Measurements from ENCODE around the gene PHPT1. TPM values are rescaled to one million over a fixed set of nuclear protein-coding genes. Genes with fewer than 3 reads are reported as not detected.
A peak's percentile ranks its signal among the peaks of the same experiment; 100 is the strongest.
"Not testable (repeated sequence)": the region's sequence is repeated elsewhere in the genome, so short reads cannot be mapped to it uniquely, and the experiment has no call there.

The PHPT1 gene
- total and polyA plus RNA-seq, 8 donors: 31.5 to 168 (median 42.9) TPM

DNA sequence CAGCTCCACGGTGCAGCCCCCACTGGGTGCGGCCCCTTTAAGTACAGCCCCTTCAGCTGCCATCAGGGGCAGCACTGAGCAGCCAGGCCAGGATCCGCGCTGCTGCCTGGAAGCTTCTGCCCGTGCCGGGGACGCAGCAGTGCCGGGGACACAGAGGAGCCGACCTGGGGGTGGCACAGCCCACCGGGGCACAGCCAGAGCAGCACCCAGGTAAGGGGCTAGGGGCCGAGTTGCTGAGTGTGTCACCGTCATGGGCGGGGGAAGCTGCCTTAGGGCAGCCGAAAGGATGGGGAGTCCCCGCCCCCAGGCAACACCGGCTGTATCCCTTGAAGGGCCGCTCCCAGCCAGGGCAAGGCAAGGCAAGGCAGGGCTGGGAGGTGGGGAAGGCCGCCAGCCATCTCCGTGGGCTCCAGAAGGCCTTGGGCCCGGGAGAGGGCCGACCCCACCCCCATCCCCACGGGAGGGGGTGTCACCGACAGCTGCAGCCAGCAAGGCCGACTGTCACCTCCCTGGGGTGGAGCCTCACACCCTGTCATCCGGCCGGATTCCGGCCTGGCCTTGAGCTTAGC is 6.7 kb upstream of the PHPT1 start, which contains the start of gene AJM1:
Gene AJM1, plus strand, starts transcription at position 99 of the 569 bp plus-strand sequence. CDS start 1,937 bp downstream, outside the sequence.
- Histone ChIP-seq H3K27me3 (peaks cover 12 to 50% (median 41%) of the 10 kb centered on the region in 3 donors), H3K36me3 (peaks cover 12 to 34% (median 31%) of the 10 kb centered on the region in 4 donors), H3K4me3 (peak within 1 kb of the TSS; percentile 42 to 55 (median 46)), H3K27ac (peak within 1 kb of the TSS; percentile 46 to 70 (median 58)), H3K4me1 (peaks cover 54 to 72% (median 70%) of the 10 kb centered on the region in 4 donors)
- peak; percentile 78 to 93 for DNase-seq
- intact Hi-C loops (cut with DNase I; ENCODE audit: low total_unique reads); H3K9me3 ChIP-seq: not testable (repeated sequence)
- 0 to 3% (median 2%) methylated on average over 10 to 27 of the region's 27 CpGs for WGBS, 5 donors
- TF ChIP-seq POLR2AphosphoS5 (IDR thresholded peaks at IDR 0.05): peak in 1 of 3 donors; percentile 59
- TF ChIP-seq, protein P1, sequence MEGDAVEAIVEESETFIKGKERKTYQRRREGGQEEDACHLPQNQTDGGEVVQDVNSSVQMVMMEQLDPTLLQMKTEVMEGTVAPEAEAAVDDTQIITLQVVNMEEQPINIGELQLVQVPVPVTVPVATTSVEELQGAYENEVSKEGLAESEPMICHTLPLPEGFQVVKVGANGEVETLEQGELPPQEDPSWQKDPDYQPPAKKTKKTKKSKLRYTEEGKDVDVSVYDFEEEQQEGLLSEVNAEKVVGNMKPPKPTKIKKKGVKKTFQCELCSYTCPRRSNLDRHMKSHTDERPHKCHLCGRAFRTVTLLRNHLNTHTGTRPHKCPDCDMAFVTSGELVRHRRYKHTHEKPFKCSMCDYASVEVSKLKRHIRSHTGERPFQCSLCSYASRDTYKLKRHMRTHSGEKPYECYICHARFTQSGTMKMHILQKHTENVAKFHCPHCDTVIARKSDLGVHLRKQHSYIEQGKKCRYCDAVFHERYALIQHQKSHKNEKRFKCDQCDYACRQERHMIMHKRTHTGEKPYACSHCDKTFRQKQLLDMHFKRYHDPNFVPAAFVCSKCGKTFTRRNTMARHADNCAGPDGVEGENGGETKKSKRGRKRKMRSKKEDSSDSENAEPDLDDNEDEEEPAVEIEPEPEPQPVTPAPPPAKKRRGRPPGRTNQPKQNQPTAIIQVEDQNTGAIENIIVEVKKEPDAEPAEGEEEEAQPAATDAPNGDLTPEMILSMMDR (IDR thresholded peaks at IDR 0.05): peak in 5 of 7 experiments; percentile 62 to 89 (median 84)

DNA sequence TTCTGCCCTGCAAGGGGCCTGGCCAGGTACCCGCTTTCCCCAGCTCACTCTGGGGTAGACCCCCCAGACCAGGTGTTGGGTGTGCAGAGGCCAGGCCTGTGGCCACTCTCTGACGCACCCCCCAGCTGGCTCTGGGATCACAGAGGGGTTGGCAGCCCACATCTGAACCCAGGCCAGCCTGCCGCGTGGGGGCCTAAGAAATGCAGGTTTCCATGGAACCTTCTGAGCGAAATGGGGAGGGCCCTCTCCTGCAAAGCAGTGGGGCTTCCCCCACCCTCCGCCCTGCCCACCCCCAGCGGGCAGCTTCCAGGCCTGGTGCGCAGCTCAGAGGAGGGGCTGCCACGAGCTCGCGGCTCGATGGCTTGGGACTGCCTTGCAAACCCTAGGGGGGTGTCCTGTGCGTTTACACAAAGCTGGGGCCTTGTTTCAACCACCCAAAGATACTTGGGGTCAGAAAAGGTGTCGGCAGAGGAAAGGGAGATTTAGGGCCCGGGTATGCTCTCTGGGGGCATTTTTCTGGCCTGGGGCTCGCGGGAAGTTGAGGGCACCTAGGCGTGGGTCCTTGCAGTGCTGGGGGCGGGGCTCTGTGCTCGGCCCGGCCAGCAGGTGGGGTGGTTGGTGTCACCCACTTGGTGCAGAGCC is 5.9 kb upstream of the PHPT1 start:
- Histone ChIP-seq H3K36me3 (peaks cover 12 to 26% (median 23%) of the 10 kb centered on the region in 4 donors), H3K4me3 (peak overlapping the region in 2 of 4 donors; percentile 49 to 55), H3K4me1 (peaks cover 61 to 81% (median 78%) of the 10 kb centered on the region in 4 donors), H3K27me3 (peaks cover 12 to 58% (median 41%) of the 10 kb centered on the region in 3 donors), H3K27ac (peak overlapping the region in 2 of 5 donors; percentile 8 to 31)
- 12 to 14% (median 13%) methylated on average over 11 to 21 of the region's 21 CpGs for WGBS, 5 donors
- H3K9me3 ChIP-seq; DNase-seq; intact Hi-C loops (cut with DNase I; ENCODE audit: low total_unique reads): not testable (repeated sequence)

DNA sequence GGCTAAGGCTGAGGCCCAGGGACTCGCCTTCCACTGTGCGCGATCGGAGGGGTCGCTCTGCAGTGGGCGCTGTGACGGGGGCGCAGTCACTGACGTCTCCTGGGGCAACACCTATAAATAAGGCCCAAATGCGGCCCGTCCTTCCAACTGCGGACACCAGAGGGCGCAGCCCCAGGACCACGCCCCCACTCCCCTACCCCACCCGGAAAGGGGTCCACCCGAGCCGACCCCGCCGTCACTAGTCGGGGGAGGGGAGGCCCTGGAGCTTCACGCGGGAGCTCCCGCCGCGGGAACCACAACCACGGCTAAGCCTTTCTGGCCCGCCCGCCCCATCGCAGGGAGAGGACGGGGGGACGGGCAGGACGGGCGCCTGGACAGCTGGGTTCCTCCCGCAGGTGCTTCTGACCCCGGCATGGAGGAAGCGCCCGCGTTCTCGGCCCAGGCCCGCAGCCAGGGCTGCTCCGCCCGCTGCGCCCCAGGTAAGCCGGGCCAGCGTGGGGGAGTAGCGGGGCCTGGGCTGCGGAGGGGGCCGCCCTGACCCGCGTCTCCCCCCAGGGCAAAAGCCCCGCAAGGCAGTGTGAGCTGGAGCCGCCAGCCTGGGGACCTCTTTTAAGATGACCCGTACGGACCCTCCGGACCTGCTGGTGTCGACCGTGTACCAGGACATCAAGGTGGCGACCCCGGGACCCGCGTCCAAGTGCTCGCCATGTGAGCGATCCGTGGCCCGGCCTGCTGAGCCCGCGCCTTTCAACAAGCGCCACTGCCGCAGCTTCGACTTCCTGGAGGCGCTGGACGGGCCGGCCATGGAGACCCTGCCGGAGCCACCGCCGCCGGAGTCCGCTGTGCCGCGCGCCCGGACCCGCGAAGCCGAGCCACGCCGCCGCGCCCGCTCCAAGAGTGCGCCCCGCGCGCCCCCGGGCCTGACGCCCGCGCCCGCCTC is 5.1 kb upstream of the PHPT1 start:
- TF ChIP-seq, protein P1 (IDR thresholded peaks at IDR 0.05): peak in 5 of 7 experiments; percentile 12 to 77 (median 73)
- Histone ChIP-seq H3K4me3 (peak overlapping the region in 3 of 4 donors; percentile 3 to 55 (median 10)), H3K36me3 (peaks cover 8 to 18% (median 15%) of the 10 kb centered on the region in 4 donors), H3K27me3 (peaks cover 12 to 62% (median 41%) of the 10 kb centered on the region in 3 donors), H3K4me1 (peaks cover 61 to 85% (median 84%) of the 10 kb centered on the region in 4 donors)
- H3K9me3 ChIP-seq; H3K27ac ChIP-seq; intact Hi-C loops (cut with DNase I; ENCODE audit: low total_unique reads): not testable (repeated sequence)
- WGBS, 5 donors: 4 to 8% (median 5%) methylated on average over 35 to 99 of the region's 99 CpGs
- DNase-seq: peak; percentile 55 to 67

DNA sequence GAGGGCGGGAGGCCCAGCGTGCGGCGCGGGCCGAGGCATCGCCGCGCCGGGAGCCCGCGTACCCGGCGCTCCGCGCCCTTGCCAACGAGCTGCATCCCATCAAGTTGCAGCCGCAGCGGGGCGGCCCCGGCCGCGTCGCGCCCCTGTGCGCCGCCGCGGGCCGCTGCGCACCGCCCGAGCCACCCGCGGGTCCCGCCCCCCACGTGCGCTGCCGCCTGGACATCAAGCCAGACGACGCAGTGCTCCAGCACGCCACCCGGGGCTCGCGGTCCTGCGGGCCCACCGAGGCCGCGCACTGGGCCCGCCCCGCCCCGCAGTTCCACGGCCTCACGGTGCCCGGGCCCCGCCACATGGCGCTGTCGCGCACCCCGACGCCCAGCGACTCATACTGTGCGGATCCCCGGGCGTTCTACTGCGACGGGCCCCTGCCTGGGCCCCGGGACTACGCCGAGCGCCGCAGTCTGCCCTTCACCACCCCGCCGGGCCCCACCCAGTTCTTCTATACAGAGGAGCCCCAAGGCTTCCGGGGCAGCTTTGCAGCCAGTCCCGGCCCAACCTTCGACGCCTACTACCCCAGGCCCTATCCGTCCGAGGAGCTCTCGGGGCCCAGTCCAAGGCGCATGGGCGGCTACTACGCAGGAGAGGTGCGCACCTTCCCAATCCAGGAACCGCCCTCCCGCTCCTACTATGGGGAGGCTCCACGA is 4.3 kb upstream of the PHPT1 start:
- H3K4me1 ChIP-seq: peaks cover 64 to 89% (median 87%) of the 10 kb centered on the region in 4 donors
- no peak for DNase-seq
- peaks cover 12 to 62% (median 41%) of the 10 kb centered on the region in 3 donors for H3K27me3 ChIP-seq
- H3K27ac ChIP-seq: no peak overlapping the region
- H3K9me3 ChIP-seq: no peaks in the 10 kb centered on the region
- H3K4me3 ChIP-seq: no peak overlapping the region
- 9 to 19% (median 11%) methylated on average over 20 to 88 of the region's 88 CpGs for WGBS, 5 donors
- TF ChIP-seq POLR2A (IDR thresholded peaks at IDR 0.05) (no peak), POLR2AphosphoS5 (IDR thresholded peaks at IDR 0.05) (no peak), EP300 (IDR thresholded peaks at IDR 0.05) (no peak)
- TF ChIP-seq, protein P1 (IDR thresholded peaks at IDR 0.05): no peak
- peaks cover 0 to 9% (median 7%) of the 10 kb centered on the region in 4 donors for H3K36me3 ChIP-seq
- intact Hi-C loops (cut with DNase I; ENCODE audit: low total_unique reads): no loop called here

Measured in stomach (tissue), 9 donors.